GM20431 (cell line): Measurements from ENCODE around the gene C1QTNF8.

Source experiments
- in situ Hi-C: fragments of 300-500 bp; cut with MseI, MboI; formaldehyde crosslinking; loops from one replicate; pipeline ENCODE4 v1.15.0; 2020; ENCODE audit warnings: low sequenced_read_pairs; ENCODE audit not compliant: unreplicated experiment

The C1QTNF8 gene, protein sequence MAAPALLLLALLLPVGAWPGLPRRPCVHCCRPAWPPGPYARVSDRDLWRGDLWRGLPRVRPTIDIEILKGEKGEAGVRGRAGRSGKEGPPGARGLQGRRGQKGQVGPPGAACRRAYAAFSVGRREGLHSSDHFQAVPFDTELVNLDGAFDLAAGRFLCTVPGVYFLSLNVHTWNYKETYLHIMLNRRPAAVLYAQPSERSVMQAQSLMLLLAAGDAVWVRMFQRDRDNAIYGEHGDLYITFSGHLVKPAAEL

DNA sequence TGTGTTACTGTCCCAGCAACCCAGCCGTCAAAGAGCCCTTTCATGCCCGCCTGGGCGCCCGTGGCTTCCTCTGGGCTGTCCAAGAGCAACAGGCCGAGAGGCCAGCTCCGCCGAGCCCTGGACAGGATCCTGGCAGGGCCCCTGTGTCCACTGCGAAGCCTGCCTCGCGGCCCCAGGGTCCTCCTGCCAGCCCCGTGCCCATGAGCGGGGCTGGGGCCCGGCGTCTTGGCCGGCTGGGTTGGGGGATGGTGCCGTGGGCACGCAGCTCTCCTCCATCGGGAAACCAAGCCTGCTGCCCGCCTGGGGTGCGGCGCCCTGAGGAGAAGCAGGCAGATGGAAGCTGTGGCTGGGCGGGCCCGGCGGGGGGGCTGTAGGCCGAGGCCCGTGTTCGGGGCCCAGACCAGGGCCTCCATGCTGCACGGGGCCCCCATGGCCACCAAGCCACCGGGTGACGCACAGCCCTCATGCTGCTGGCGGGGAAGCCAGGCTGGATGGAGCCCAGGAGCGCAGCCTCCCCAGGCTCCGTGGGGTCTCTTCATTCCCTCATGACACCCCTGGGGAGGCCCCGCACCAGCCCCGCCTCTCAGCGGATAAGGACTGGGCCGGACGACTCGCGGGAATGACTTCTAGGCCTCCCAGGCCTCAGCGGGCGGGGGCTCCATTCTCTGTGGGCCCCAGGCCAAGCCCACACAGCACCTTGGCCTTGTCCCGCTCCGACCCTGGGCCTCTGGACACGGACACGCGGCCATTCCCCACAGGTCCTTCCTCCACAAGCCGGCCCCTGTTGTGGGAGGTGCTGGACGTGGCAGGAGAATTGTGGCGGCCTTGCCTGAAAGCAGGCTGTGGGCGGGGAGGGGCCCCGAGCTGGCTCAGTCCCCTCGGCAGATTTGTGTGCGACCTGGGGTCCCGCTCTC, at the start of gene C1QTNF8:
Gene C1QTNF8 (minus strand): TSS at position 76 of the 914 bp plus-strand sequence. CDS start 1,322 bp downstream, outside the sequence.
- in situ Hi-C loops = no loop called here

DNA sequence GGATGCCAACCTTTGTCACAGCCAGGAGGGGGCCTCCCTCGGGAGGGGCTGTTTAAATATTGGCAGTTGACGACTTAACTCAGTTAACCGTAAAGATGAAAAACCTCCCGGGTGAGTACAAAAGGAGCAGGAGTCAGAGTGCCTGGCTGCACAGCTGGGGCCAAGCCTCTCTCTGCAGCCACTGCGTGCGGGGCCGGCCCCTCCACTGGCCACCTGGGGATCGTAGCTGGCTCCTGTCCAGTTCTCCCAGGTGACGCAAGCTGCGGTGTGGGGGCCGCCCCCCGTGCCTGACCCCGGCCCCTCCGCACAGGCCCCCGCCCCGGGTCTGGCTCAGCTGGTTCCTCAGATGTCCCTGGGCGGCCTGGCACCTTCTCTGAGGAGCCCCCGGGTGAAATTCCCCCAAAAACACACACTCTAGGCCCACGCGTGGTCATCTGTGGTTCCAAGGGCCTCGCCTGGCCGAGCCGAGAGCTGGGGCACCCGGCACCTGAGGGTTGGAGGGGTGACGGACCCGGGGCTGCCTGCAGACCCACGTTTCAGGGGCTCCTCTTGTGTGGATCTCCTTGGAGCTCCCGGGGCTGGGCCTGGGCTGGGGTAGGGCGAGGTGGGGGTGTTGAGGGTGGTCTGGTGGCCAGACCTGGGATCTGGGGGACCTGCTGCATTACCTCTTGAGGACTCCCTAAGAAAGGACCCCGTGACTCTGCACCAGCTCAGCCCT, 49.5 kb upstream of the C1QTNF8 start:
- in situ Hi-C loops = no loop called here

DNA sequence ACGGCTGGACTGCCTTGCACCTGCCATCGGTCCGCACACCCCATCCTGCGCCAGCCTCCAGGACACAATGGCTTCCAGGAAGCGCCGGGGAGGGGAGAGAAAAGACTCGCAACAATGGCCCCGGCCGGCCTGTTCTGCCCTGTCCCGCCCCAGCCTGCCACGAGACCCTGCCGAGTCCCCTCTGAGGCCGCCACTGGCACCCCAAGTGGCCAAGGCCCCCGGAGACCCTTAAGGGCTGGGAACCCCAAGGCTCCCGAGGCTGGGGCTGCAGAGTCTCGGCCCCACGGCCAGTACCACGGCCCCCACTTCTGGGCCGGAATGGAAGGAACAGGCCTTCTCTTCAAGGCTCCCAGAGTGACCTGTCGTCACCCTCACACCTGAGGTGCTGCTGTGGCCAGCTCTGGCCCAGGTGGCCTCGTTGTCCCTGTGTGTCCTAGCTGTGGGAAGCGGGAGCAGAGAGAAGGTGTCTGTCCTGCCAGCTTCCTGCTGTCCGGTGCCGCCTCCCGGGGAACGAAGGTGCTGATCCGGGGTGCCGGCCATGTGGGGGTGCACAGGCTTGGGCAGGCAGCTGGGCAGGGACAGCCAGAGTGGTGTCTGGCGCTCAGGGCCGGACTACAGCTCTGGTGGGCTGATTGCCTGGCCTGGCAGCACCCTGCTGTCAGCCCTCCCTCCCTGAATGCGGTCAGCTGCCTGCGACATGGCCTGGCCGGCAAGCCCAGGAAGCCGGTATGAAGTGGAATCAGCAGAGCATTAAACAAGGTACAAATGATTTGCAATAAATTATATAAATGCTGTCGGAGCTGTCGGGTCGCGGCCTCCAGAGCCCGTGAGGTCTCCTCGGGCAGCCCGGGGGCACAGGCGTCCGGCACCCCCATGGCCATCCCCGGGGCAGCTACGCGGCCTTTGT, 48.7 kb upstream of the C1QTNF8 start:
- in situ Hi-C loops = no loop called here

DNA sequence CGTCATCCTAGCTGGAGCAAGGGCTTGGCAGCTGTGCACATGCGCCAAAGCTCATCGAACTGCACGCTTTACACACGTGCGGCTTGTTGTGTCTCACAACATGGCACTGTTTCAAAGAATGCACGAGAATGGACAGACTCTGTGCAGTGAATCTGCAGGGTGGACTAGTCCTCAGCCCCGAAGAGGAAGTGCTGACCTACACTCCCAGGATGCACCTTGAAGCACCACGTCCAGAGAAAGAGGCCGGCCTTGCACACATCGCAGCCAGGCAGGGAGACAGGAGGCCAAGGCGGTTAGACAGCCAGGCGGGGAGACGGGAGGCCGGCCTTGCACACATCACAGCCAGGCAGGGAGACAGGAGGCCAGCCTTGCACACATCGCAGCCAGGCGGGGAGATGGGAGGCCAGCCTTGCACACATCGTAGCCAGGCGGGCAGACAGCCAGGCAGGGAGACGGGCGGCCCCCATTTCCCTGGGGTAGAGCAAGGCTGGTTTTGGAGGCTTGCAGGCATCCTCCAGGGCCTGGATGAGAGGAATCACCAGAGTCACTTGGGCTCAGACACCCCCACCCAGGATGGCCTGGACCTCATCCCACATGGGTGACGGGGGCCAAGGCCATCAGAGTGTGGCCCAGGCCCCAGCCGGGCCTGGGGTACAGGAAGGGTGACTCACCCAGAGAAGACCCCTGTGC, 47.9 kb upstream of the C1QTNF8 start:
- in situ Hi-C loops = no loop called here

DNA sequence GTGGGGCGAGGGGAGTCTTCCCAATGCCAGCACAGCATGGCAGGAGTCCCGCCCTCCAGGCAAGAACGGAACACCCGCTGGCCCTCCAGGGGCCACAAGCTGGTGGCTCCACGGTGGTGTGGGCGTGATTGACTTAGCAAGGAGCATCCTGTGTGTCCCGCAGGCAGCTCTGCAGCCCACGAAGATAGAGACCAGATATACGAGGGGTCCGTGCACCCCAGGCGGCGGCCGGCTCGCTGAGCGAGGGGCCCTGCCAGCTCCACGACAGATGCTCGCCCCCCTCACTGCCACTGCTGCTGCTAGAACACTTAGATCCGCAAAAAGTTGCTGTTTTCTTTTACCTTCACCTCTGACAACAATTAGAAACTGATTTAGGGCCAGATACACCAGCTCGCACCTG, 46.9 kb upstream of the C1QTNF8 start:
- in situ Hi-C loops = no loop called here

DNA sequence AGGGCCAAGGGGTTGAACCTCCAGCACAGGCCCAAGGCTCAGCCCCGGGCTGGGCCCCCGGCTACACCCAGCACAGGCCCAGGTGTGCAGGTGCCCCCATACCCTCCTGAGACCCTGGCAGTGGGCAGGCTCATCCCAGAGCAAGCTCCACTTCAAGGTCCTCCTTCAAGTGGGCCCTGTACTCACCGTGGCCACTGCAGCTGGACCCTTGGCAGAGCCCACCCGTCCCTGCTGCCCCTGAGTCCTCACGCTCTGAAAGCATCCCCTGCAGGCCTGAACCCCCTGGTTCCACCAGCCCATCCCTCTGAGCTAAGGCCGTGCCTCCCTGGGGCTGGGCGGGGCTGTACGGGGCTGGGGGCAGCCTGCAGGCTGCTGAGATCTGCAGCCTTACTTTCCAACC, 45.7 kb upstream of the C1QTNF8 start:
- in situ Hi-C loops = no loop called here

DNA sequence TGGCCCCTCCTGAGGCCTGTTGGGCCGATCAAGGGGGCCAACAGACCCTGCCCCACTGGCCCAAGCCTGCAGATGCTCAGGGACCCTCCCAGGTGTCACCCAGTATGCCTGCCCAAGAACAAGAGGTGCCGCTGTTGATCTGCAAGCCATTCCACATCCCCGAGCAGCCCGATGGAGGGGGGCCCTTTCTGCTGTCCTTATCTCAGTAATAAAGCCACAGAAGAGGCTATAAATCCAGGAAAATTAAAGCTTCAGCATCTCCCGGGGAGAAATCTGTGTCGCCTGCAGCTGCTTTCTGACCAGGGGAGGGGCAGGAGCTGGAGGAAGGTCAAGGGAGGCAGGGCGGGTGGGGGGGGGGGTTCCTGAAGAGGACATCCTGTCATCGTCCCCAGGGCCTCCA, 45.1 kb upstream of the C1QTNF8 start:
- in situ Hi-C loops = no loop called here

DNA sequence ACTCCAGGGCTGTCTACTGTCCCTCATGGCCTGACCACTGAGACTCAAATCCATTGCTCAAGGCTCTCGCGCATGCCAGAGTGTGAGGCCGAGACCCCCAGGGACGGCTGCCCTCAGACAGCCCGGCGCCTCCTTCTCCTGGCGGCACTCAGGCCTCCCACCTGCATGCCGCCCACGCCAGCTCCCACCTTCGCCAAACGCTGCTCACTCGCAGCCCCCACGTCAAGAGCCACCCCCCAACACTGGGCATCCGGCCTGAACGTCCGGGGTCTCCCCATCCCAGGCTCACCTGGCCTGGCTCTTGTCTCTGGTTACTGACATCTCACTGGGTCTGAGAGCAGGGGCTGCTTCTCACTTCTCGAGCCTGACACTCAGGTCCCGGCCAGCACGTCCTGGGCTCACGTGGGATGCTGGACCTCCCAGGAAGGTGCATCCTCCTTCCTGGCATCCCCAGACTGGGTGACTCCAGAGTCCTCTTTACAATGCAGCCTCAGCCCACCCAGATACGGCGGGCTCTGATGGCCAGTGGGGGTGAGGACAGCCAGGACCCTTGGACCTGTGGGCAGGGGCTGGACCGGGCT, 44.6 kb upstream of the C1QTNF8 start:
- in situ Hi-C loops = no loop called here

DNA sequence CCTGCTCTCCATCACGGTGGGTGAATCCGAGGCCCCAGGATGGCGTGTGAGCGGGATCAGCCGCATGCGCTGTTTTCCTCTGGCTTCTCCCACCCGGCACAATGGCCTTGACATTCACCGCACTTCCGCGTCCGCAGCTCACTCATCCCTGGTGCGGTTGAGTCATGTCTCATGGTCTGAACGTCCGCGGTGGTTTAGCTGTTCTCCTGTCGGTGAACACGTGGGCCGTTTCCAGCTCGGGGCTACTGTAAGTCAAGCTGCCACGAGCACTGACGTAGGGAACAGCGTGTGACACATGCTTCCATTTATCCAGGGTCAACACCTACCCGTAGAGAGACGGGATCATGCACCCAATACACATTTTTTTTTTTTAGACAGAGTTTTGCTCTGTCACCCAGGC, 41.6 kb upstream of the C1QTNF8 start:
- in situ Hi-C loops = no loop called here

DNA sequence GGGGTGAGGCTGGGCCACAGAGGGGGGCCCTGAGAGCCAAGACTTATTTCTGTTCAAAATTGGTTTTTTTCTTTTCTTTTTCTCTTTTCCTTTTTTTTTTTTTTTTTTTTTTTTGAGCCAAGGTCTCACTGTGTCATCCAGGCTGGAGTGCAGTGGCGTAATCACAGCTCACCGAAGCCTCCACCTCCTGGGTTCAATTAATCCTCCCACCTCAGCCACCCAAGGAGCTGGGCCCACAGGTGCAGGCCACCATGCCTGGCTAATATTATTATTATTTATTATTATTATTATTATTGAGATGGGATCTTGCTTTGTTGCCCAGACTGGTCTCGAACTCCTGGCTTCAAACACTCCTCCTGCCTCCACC, 39.4 kb upstream of the C1QTNF8 start:
- in situ Hi-C loops = no loop called here

DNA sequence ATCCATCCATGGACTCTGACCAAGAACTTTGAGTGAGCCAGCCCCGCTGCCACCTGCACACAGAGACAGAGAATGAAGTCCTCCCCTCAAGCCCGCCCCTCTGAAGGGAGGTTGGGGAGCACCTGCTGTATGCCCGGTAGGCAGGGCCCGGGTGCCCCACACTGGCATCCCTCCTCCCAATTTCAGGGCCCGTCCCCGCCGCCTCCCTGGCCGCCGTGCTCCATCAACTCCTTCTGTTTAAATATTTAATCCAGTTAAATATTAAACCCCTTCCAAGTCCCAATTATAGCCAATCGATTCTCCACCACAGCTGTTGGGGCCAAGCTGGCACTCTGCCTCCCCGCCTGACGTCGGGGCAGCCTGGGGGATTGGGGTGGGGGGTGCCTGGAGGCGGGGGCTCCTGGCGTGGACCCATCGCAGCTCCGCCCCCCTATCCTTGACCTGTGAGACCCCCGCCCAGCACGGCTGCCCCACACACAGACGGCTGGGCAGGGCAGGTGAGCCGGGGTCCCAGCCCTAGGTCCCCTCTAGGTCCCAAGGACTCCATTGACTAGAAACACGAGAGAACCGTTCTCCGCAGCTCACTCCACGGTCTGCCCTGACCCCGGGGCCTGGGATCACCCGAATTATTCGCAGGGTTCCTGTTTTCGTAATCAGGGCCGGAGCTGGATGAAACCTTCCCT, 38.9 kb upstream of the C1QTNF8 start:
- in situ Hi-C loops = no loop called here

DNA sequence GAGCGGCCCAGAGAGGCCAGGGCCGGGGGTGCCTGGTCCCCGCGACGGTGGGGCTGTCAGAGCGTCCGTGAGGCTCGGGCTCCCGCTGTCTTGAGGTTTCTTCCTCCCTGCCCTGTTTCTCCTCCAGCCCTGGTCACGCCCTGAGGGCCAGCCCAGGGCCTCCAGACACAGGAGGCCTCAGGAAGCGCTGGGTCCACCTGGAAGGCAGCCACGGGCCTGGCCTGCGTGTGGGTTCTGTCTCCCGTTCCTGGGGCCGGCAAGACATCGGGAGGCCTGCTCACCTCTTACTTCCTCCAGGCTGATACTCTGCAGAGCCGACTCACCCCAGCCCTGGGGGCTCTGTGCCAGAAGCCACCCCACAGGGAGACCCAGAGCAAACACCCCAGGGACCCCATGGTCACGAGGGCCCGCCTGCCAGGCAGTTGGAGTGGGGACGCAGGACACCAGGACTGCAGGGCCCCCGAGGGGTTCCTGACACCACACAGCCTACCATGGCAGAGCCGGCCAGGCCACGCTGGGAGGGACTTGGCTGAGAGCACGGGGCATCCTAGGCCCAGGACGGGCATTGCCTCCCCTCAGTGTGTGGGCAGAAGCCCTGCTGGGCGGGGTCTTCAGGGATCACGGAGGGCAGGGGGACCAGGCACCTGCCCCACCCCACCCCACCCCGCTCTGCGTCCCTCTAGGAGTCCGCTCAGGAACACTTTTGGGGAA, 37.9 kb upstream of the C1QTNF8 start:
- in situ Hi-C loops = no loop called here

DNA sequence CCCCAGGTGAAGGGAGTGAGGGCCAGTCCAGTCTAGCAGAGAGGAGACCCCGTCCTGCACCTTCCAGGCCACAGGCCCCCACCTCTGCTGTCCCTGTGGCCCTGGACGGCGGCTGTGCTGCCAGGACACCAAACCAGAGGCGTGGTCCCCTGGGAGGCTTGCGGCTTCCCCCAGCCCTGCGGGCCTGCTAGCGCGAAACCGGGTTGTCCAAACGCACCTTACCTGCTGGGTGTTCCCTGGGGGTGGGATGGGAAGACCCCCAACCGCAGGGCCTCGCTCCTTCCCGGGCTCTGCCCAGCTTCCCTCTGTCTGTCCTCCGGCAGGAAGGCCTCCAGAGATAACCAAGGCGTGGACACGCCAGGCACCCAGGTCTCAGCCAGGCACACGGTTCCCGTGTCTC, 37.2 kb upstream of the C1QTNF8 start:
- in situ Hi-C loops = no loop called here

DNA sequence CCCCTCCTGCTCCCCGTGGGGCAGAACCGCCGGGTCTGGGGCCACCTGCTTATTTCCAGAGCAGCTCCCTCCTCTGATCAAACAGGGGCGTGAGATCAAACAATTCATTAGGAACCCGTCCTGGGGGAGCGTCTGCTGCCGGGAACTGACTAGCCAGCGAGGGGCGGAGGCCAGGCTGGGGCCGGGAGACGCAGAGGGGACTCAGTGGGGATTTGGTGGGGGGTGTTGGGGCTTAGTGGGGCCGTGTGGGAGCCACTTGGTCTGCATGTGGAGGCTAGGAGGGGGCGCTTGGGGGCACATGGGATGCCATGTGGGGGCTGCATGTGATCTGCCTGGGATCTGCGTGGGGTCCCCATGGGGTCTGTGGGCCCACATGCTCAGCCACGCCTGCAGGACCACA, 36.4 kb upstream of the C1QTNF8 start:
- in situ Hi-C loops = no loop called here

DNA sequence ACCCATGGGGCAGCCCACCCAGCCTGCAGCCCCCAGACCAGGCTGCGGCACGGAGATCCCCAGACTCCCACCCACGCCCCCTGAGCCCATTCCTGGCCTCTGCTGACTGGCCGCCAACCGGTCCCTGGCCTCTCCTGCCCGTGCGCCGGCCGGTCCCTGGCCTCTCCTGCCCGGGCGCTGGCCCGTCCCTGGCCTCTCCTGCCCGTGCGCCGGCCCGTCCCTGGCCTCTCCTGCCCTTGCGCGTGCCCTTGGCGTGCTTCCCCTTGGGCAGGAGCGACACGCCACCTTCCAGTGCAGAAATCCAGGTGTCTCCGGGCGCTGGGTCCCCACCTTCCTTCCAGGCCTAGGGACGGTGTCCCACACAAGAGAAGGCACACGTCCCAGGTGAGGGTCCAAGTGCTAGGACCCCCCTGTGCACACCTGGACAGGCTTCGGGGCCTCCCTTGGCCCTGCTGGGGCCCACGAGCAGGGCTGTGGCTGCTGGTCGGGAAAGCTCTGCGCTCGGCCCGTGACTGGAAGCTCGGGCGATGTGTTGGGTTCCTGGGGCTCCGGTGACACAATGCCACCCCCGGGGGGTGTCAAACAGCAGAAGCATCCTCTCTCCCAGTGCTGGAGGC, 35.4 kb upstream of the C1QTNF8 start:
- in situ Hi-C loops = no loop called here

DNA sequence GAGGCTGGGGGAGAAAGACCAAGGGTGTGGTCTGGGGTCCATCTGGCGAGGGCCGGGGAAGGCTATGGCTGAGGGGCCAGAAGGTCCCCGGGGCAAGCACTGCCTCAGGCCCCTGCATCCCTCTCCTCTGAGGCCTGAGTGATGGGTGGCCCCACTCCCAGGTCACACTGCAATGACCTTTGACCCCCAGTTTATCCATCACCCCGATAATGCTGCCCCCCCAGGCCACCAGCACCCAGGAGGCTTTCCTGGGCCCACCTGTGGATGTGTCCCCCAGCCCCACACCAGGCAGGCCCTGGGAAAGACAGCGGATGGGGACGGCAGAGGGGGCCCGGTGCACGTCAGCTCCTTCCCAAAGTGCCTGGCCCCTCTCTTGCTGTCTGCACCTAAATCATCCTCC, 34.3 kb upstream of the C1QTNF8 start:
- in situ Hi-C loops = no loop called here

DNA sequence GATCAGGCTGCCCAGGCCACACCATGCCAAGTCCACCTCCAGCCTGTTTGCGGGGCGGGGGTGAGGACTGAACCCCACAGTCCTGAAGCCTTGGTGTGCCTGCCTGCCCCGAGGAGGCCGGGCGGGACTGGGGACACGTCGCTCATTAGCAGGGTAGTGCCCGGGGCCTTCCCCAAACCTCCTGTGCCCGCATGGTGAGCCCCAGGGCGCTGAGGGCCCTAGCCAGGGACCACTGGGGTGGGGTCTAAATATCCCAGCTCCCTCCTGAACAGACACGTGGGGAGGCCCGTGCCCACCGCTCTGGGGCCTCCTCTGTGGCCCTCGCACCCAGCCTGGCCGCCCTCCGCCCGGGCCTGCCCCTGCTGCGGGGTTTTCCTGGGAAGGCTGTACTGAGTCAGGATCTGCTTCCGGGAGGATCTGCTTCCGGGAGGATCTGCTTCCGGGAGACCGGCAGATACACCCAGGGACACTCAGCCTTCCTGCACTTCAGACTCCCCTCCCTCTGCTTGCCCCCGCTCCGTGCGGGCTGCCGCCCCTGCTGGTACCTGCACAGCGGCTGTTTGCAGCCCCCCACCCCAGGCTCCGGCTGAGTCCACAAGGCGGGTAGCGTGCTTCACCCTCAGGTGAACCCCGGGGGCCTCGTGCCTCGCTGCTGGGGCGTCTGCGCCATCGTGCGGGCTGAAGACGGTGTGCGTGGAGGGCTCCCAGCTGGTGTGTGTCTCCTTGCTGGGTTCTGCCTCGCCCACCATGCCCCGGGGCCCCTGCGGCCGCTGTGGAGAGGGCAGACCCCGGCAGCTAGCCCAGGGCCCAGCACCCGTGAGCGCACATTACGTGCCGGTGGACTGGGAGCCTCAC, 33.3 kb upstream of the C1QTNF8 start:
- in situ Hi-C loops = no loop called here
